AG04449 (cell line): Measurements from ENCODE around the gene PAQR3.
"Not testable (repeated sequence)": the region's sequence is repeated elsewhere in the genome, so short reads cannot be mapped to it uniquely, and the experiment has no call there.

ENCODE experiments used
- CTCF ChIA-PET: fragments of 350-600 bp; formaldehyde crosslinking; extraction: SDS; loops from one replicate; lab custom pipeline; 2021; ENCODE audit warnings: antibody characterized with exemption; lab: Yijun Ruan, JAX
- POLR2A ChIA-PET: fragments of 400-600, 350-600 bp; formaldehyde crosslinking; extraction: SDS; loops from one replicate; lab custom pipeline; 2020; ENCODE audit warnings: antibody characterized with exemption, inconsistent platforms; lab: Yijun Ruan, JAX
- DNase-seq: peaks from one replicate; pipeline ENCODE4 v3.0.0-alpha.2; 2010; ENCODE audit warnings: low read depth, low spot score
- H3K4me3 ChIP-seq: 2 replicates; pipeline ENCODE4 v1.5.1; 2011; ENCODE audit warnings: low read depth, mild to moderate bottlenecking, control low read depth, low read length
- CTCF ChIP-seq: IDR thresholded peaks from one replicate; pipeline ENCODE4 v1.5.1; 2011; ENCODE audit warnings: mild to moderate bottlenecking, moderate library complexity, low read length, control low read depth, inconsistent platforms; ENCODE audit not compliant: insufficient read depth; ENCODE audit errors: missing control alignments

Gene PAQR3

GRCh38 chr4:78870056-78870455 is 69.2 kb downstream of the PAQR3 start:
- DNase-seq: no peak
- CTCF ChIA-PET: interaction anchor here (1.0 to 2.8 kb wide), 4 partner anchors 21 to 876 kb away, joined by 3 to 11 read pairs (median 3); no protein-coding TSS in a partner anchor
- POLR2A ChIA-PET: no interaction called here
- no peak overlapping the region for H3K4me3 ChIP-seq
- TF ChIP-seq CTCF: no peak

- ChIA-PET POLR2A (interaction anchor here (0.7 kb wide), 1 partner anchor 15 kb away, joined by 3 read pairs; no protein-coding TSS in a partner anchor), CTCF (interaction anchor here (2.8 kb wide), 1 partner anchor 256 kb away, joined by 11 read pairs; no protein-coding TSS in a partner anchor)
- not testable (repeated sequence) for DNase-seq, H3K4me3 ChIP-seq
Measured at GRCh38 chr4:78868712-78869111, 70.5 kb downstream of the PAQR3 start.

GRCh38 chr4:78865451-78865850 is 73.8 kb downstream of the PAQR3 start:
- CTCF ChIA-PET: interaction anchor here (0.8 to 4.8 kb wide), 7 partner anchors 11 to 314 kb away, joined by 3 to 98 read pairs (median 8); partner anchors contain the start of gene ANXA3
- H3K4me3 ChIP-seq: no peak overlapping the region
- DNase-seq: no peak
- TF ChIP-seq CTCF: no peak
- POLR2A ChIA-PET: no interaction called here

- TF ChIP-seq CTCF: peak; percentile 41
- peak; percentile 38 for DNase-seq
- POLR2A ChIA-PET: no interaction called here
- no peak overlapping the region for H3K4me3 ChIP-seq
- CTCF ChIA-PET: interaction anchor here (0.7 to 4.8 kb wide), 25 partner anchors 8 to 1222 kb away, joined by 3 to 98 read pairs (median 5); partner anchors contain the start of gene ANXA3
Measured at GRCh38 chr4:78864405-78865024, 74.7 kb downstream of the PAQR3 start.

- DNase-seq: no peak
- TF ChIP-seq CTCF: no peak
- H3K4me3 ChIP-seq: no peak overlapping the region
- ChIA-PET CTCF (interaction anchor here (0.7 to 4.8 kb wide), 26 partner anchors 9 to 1222 kb away, joined by 3 to 98 read pairs (median 4); partner anchors contain the start of gene ANXA3), POLR2A (no interaction called here)
Measured at GRCh38 chr4:78863991-78864390, 75.2 kb downstream of the PAQR3 start.

GRCh38 chr4:78863254-78863869 is 75.9 kb downstream of the PAQR3 start:
- DNase-seq: no peak
- TF ChIP-seq CTCF: no peak
- ChIA-PET POLR2A (no interaction called here), CTCF (interaction anchor here (0.6 to 4.8 kb wide), 22 partner anchors 8 to 904 kb away, joined by 3 to 98 read pairs (median 4); partner anchors contain the start of gene ANXA3)
- H3K4me3 ChIP-seq: no peak overlapping the region
